Stimulated activated naive B cell treated with anti-CD40 and anti-IgM and Interleukin-4, amounts not matched to agents 10 μg/mL and 1 μg/mL and 100 μg/mL, for 72 hours (primary cell): Measurements from ENCODE around the gene SMAP1.

Experiments
- ATAC-seq, 2 donors: fragments of 150-1000 bp; cut with Tn5 transposase; replicated peaks; 2 replicates each; pipeline ENCODE4 v1.10.0; 2021; ENCODE audit warnings: moderate library complexity in 1 of 2
- DNase-seq: peaks from one replicate; pipeline ENCODE4 v3.0.0; 2021
- H3K27ac Mint-ChIP-seq: one replicate; pipeline ENCODE4 v1.8.0; 2022; ENCODE audit warnings: mild to moderate bottlenecking, mixed read lengths
- H3K27me3 Mint-ChIP-seq, 2 donors: one replicate each; pipeline ENCODE4 v1.8.0; 2022; ENCODE audit warnings: mixed read lengths in 2 of 2
- H3K36me3 Mint-ChIP-seq, 2 donors: one replicate each; pipeline ENCODE4 v1.8.0; 2022; ENCODE audit warnings: mixed read lengths in 2 of 2, mild to moderate bottlenecking in 1 of 2
- H3K4me1 Mint-ChIP-seq, 2 donors: one replicate each; pipeline ENCODE4 v1.8.0; 2022; ENCODE audit warnings: mixed read lengths in 2 of 2, mild to moderate bottlenecking in 1 of 2
- H3K4me3 Mint-ChIP-seq, 2 donors: one replicate each; pipeline ENCODE4 v1.8.0; 2022; ENCODE audit warnings: mild to moderate bottlenecking in 2 of 2, mixed read lengths in 2 of 2, moderate library complexity in 1 of 2
- H3K9me3 Mint-ChIP-seq, 2 donors: one replicate each; pipeline ENCODE4 v1.8.0; 2022; ENCODE audit warnings: mixed read lengths in 2 of 2, mild to moderate bottlenecking in 1 of 2

Gene SMAP1

GRCh38 chr6:70700922-70701876 lies 33.5 kb downstream of the SMAP1 start:
- Mint-ChIP-seq H3K27ac (no peak overlapping the region), H3K4me1 (peaks cover 13 to 37% of the 10 kb centered on the region in 2 donors)
- no peak for ATAC-seq

DNA sequence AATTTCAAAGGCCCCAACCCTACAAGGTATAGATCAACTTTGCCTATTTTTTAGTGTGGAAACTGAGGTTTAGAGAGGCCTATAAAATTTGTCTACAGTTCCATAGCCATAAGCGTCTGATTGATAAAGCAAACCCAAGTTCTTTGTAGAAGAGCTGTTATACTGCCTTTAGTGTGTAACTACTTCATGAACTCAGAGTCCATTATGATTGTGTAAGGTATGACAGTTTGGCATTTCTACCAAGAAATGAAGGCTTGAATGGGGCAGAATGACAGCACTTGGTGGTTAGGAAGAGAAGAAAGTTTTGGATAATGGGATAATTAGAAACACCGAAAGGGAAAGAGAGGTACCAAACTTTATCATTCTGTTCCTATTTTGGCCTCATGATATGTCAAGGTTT lies 38.1 kb downstream of the SMAP1 start:
- Mint-ChIP-seq H3K4me3 (no peak overlapping the region), H3K4me1 (peaks cover 21 to 43% of the 10 kb centered on the region in 2 donors), H3K27ac (no peak overlapping the region), H3K27me3 (no peaks in the 10 kb centered on the region), H3K9me3 (peaks cover 0 to 3% of the 10 kb centered on the region in 2 donors), H3K36me3 (peaks cover 11 to 13% of the 10 kb centered on the region in 2 donors)
- no peak for ATAC-seq
- DNase-seq = no peak

More at GRCh38 chr6:70700922-70701876, 33.5 kb downstream of the SMAP1 start:
- Mint-ChIP-seq H3K36me3 (peaks cover 13 to 40% of the 10 kb centered on the region in 2 donors), H3K9me3 (peaks cover 0 to 4% of the 10 kb centered on the region in 2 donors), H3K4me3 (no peak overlapping the region), H3K27me3 (no peaks in the 10 kb centered on the region)
- DNase-seq = no peak

DNA sequence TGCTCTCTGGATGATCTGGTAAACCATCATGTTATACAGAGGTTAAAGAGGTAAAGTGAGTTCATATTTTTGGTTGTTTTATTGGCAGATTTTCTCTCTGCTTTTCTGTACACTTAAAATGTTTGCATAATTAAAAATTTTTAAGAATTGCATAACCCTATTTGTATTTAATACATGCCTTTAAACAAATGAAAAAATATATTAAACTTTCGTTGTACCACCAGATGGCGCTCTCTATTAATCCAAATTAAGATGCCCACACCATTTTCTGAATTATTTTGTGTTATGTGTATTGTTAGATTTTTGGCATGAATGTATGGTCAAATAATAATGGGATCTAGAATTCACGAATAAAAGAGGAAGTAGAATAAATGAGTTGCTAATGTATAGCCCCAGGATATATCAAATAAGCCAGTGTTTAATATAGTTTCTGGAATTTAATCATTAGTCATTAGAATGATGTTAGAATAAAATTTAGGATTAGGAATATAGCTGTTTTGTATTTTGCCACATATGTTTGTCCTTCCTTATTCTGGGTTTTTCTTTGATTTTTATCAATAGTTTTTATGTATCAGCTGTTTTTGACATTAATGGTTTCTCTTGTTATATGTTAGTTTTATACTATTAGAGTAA lies 38.9 kb downstream of the SMAP1 start:
- ATAC-seq (no peak), DNase-seq (no peak)
- Mint-ChIP-seq H3K36me3 (peaks cover 9% of the 10 kb centered on the region in 2 donors), H3K4me1 (peaks cover 18 to 35% of the 10 kb centered on the region in 2 donors), H3K4me3 (no peak overlapping the region), H3K27ac (no peak overlapping the region), H3K9me3 (peaks cover 0 to 3% of the 10 kb centered on the region in 2 donors), H3K27me3 (no peaks in the 10 kb centered on the region)

GRCh38 chr6:70707893-70708292 lies 40.2 kb downstream of the SMAP1 start:
- H3K4me3 Mint-ChIP-seq = no peak overlapping the region
- peaks cover 15 to 26% of the 10 kb centered on the region in 2 donors for H3K4me1 Mint-ChIP-seq
- H3K27me3 Mint-ChIP-seq = no peaks in the 10 kb centered on the region
- peaks cover under 1 to 1% of the 10 kb centered on the region in 2 donors for H3K9me3 Mint-ChIP-seq
- ATAC-seq = no peak
- DNase-seq = no peak
- peaks cover 0 to 5% of the 10 kb centered on the region in 2 donors for H3K36me3 Mint-ChIP-seq
- no peak overlapping the region for H3K27ac Mint-ChIP-seq

- Mint-ChIP-seq H3K9me3 (peaks cover 4 to 6% of the 10 kb centered on the region in 2 donors), H3K4me3 (no peak overlapping the region), H3K27ac (no peak overlapping the region), H3K27me3 (no peaks in the 10 kb centered on the region), H3K36me3 (peaks cover 0 to 10% of the 10 kb centered on the region in 2 donors), H3K4me1 (peaks cover 20 to 32% of the 10 kb centered on the region in 2 donors)
- no peak for ATAC-seq
- no peak for DNase-seq
These were observed 40.8 kb downstream of the SMAP1 start for GRCh38 chr6:70708448-70708847.

- H3K4me1 Mint-ChIP-seq = peaks cover 16 to 40% of the 10 kb centered on the region in 2 donors
- peaks cover 2 to 16% of the 10 kb centered on the region in 2 donors for H3K36me3 Mint-ChIP-seq
- H3K9me3 Mint-ChIP-seq = peaks cover 11 to 14% of the 10 kb centered on the region in 2 donors
- no peak for ATAC-seq
- no peak overlapping the region for H3K4me3 Mint-ChIP-seq
- H3K27ac Mint-ChIP-seq = no peak overlapping the region
- DNase-seq = no peak
- H3K27me3 Mint-ChIP-seq = no peaks in the 10 kb centered on the region
These were observed 42.1 kb downstream of the SMAP1 start for GRCh38 chr6:70709826-70710225.

DNA sequence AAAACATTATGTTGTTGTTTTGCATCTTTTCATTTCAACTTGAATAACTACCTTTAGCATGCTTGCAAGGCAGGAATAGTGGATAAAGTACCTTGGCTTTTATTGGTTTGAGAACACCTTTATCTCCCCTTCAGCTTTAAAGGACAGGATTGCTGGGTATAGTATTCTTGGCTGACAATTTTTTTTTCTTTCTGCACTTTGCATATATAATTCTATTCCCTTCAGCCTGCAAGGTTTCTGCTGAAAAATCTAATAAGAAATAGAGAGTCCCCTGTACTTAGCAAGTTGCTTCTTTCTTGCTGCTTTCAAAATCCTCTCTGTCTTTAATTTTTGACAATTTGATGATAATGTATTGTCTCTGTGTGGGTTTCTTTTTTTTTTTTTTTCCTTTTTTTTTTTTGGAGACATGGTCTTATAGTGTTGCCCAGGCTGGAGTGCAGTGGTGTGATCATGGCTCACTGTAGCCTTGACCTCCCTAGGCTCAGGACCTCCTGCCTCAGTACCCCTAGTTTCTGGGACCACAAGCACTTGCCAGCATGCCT lies 47.1 kb downstream of the SMAP1 start:
- no peak overlapping the region for H3K27ac Mint-ChIP-seq
- no peak overlapping the region for H3K4me3 Mint-ChIP-seq
- H3K27me3 Mint-ChIP-seq = no peaks in the 10 kb centered on the region
- ATAC-seq = no peak
- DNase-seq = no peak
- peaks cover 10 to 39% of the 10 kb centered on the region in 2 donors for H3K36me3 Mint-ChIP-seq
- peaks cover 14 to 28% of the 10 kb centered on the region in 2 donors for H3K9me3 Mint-ChIP-seq
- H3K4me1 Mint-ChIP-seq = peaks cover 19 to 47% of the 10 kb centered on the region in 2 donors

GRCh38 chr6:70717038-70717801 lies 49.5 kb downstream of the SMAP1 start:
- Mint-ChIP-seq H3K9me3 (peaks cover 16 to 28% of the 10 kb centered on the region in 2 donors), H3K27ac (no peak overlapping the region), H3K36me3 (peaks cover 13 to 44% of the 10 kb centered on the region in 2 donors), H3K4me1 (peaks cover 23 to 56% of the 10 kb centered on the region in 2 donors), H3K27me3 (no peaks in the 10 kb centered on the region), H3K4me3 (no peak overlapping the region)
- ATAC-seq = peak; percentile 71 to 84
- no peak for DNase-seq

- Mint-ChIP-seq H3K4me3 (no peak overlapping the region), H3K27ac (no peak overlapping the region), H3K4me1 (peaks cover 16 to 28% of the 10 kb centered on the region in 2 donors), H3K27me3 (no peaks in the 10 kb centered on the region), H3K36me3 (peaks cover 5 to 6% of the 10 kb centered on the region in 2 donors), H3K9me3 (peaks cover 0 to 1% of the 10 kb centered on the region in 2 donors)
- ATAC-seq (no peak), DNase-seq (no peak)
These were observed 56.8 kb downstream of the SMAP1 start for GRCh38 chr6:70724524-70724923.

GRCh38 chr6:70725817-70726415 lies 58.2 kb downstream of the SMAP1 start:
- Mint-ChIP-seq H3K4me3 (no peak overlapping the region), H3K9me3 (peaks cover 0 to 1% of the 10 kb centered on the region in 2 donors), H3K27ac (no peak overlapping the region), H3K4me1 (peaks cover 21 to 26% of the 10 kb centered on the region in 2 donors), H3K27me3 (no peaks in the 10 kb centered on the region), H3K36me3 (peaks cover 2 to 5% of the 10 kb centered on the region in 2 donors)
- no peak for DNase-seq
- no peak for ATAC-seq

DNA sequence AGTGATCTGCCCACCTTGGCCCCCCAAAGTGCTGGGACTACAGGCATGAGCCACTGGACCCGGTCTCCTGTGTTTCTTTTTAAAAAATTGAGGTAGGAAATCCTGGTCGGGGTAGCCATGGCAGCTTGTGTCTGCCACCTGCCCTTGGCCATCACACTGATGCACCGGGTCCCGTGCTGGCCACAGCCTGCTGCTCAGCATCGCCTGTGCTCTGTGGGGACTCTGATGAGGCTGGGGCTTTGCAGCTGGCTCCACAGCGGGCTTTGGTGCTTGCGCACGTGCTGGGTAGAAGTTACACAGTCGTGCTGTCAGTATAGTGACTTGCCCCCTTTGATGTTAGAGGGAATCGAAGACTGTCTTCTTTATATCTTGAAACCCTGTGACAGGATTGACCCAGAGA lies 66.7 kb downstream of the SMAP1 start:
- H3K9me3 Mint-ChIP-seq = no peaks in the 10 kb centered on the region
- H3K27me3 Mint-ChIP-seq = no peaks in the 10 kb centered on the region
- H3K36me3 Mint-ChIP-seq = peaks cover 15 to 30% of the 10 kb centered on the region in 2 donors
- no peak overlapping the region for H3K27ac Mint-ChIP-seq
- ATAC-seq (no peak), DNase-seq (no peak)
- H3K4me3 Mint-ChIP-seq = no peak overlapping the region
- peaks cover 5 to 11% of the 10 kb centered on the region in 2 donors for H3K4me1 Mint-ChIP-seq

- Mint-ChIP-seq H3K4me1 (peaks cover 0 to 5% of the 10 kb centered on the region in 2 donors), H3K9me3 (peaks cover 0 to 1% of the 10 kb centered on the region in 2 donors), H3K4me3 (no peak overlapping the region), H3K36me3 (peaks cover 15 to 35% of the 10 kb centered on the region in 2 donors), H3K27me3 (no peaks in the 10 kb centered on the region), H3K27ac (no peak overlapping the region)
- DNase-seq (no peak), ATAC-seq (no peak)
These were observed 67.3 kb downstream of the SMAP1 start for GRCh38 chr6:70734979-70735378.

- Mint-ChIP-seq H3K4me1 (peaks cover 4% of the 10 kb centered on the region in 2 donors), H3K27ac (no peak overlapping the region), H3K9me3 (peaks cover 0 to 3% of the 10 kb centered on the region in 2 donors), H3K27me3 (no peaks in the 10 kb centered on the region), H3K36me3 (peaks cover 21 to 41% of the 10 kb centered on the region in 2 donors), H3K4me3 (no peak overlapping the region)
- DNase-seq (no peak), ATAC-seq (no peak)
These were observed 67.8 kb downstream of the SMAP1 start for GRCh38 chr6:70735513-70735912.
